HepG2 (cell line): Measurements from ENCODE around the gene SNAP23. TPM values are rescaled to one million over a fixed set of nuclear protein-coding genes. Genes with fewer than 3 reads are reported as not detected.

Experiments used
- ATAD3A ChIP-seq: sonication (generic); formaldehyde crosslinking; IDR thresholded peaks from 2 replicates; pipeline ENCODE4 v1.4.0; 2020; ENCODE audit warnings: missing genetic modification reagents
- MAFG ChIP-seq: sonication (generic); formaldehyde crosslinking; IDR thresholded peaks from 2 replicates; pipeline ENCODE4 v1.5.1; 2020; ENCODE audit warnings: mild to moderate bottlenecking, missing genetic modification reagents
- NCOA5 ChIP-seq: sonication (generic); formaldehyde crosslinking; IDR thresholded peaks from 2 replicates; pipeline ENCODE4 v1.4.0; 2020; ENCODE audit warnings: missing genetic modification reagents
- SPEN ChIP-seq: sonication (generic); formaldehyde crosslinking; IDR thresholded peaks from 2 replicates; pipeline ENCODE4 v1.5.1; 2020; ENCODE audit warnings: low read depth, mild to moderate bottlenecking, missing genetic modification reagents
- TSC22D2 ChIP-seq: sonication (generic); formaldehyde crosslinking; IDR thresholded peaks from 2 replicates; pipeline ENCODE4 v1.5.1; 2020; ENCODE audit warnings: missing genetic modification reagents, mild to moderate bottlenecking, borderline replicate concordance
- ZNF296 ChIP-seq: sonication (generic); formaldehyde crosslinking; conservative IDR thresholded peaks from 2 replicates; pipeline ENCODE4 v1.5.0; 2020; ENCODE audit warnings: mild to moderate bottlenecking, missing genetic modification reagents
- ZNF3 ChIP-seq: IDR thresholded peaks from 2 replicates; pipeline ENCODE4 v1.7.0; 2017; ENCODE audit warnings: inconsistent platforms
- ZNF484 ChIP-seq: sonication (generic); formaldehyde crosslinking; IDR thresholded peaks from 2 replicates; pipeline ENCODE4 v1.5.1; 2020; ENCODE audit warnings: mild to moderate bottlenecking, low read depth, missing genetic modification reagents, borderline replicate concordance
- ZNF546 ChIP-seq: sonication (generic); formaldehyde crosslinking; conservative IDR thresholded peaks from 2 replicates; pipeline ENCODE4 v1.8.1; 2023; ENCODE audit warnings: mild to moderate bottlenecking, missing genetic modification reagents
- ZNF550 ChIP-seq: sonication (generic); formaldehyde crosslinking; IDR thresholded peaks from 2 replicates; pipeline ENCODE4 v1.4.0; 2020; ENCODE audit warnings: mild to moderate bottlenecking, missing genetic modification reagents, borderline replicate concordance
- polyA plus RNA-seq, 8 experiments: library from polyadenylated mRNA; depleted of rRNA in 3 of 8; stranded (reverse) in 7 of 8; unstranded in 1 of 8; fragments of >200 nt; fragmentation: Illumina TruSeq in 4 of 8; extraction: Trizol in 4 of 8; gene quantifications; 2 replicates each; pipeline versions ENCODE4 v1.2.1 to v1.2.3, GENCODE V29; 2011 to 2016; ENCODE audit warnings: low read depth in 4 of 8, missing spikeins in 1 of 8, mixed read lengths in 1 of 8; ENCODE audit not compliant: insufficient read depth in 1 of 8
- total RNA-seq, 5 experiments: library from RNA; depleted of rRNA; stranded (reverse); fragments of >200 nt; fragmentation: Illumina TruSeq; extraction: Trizol; gene quantifications; 2 replicates each; pipeline ENCODE4 v1.2.3, GENCODE V29; 2016; ENCODE audit warnings: low read depth in 1 of 5
- TF ChIP-seq, protein P1 (sequence below): sonication (generic); formaldehyde crosslinking; IDR thresholded peaks from 2 replicates; pipeline ENCODE4 v1.4.0; 2020; ENCODE audit warnings: missing genetic modification reagents, borderline replicate concordance
- TF ChIP-seq, protein P2 (sequence below): sonication (generic); formaldehyde crosslinking; IDR thresholded peaks from 2 replicates; pipeline ENCODE4 v1.4.0; 2020; ENCODE audit warnings: missing genetic modification reagents, mild to moderate bottlenecking, borderline replicate concordance
- TF ChIP-seq, protein P3 (sequence below): sonication (generic); formaldehyde crosslinking; IDR thresholded peaks from 2 replicates; pipeline ENCODE4 v1.4.0; 2020; ENCODE audit warnings: missing genetic modification reagents; ENCODE audit errors: not compliant biosample characterization
- TF ChIP-seq, protein P4 (sequence below): sonication (generic); formaldehyde crosslinking; IDR thresholded peaks from 2 replicates; pipeline ENCODE4 v1.4.0; 2020; ENCODE audit warnings: mild to moderate bottlenecking, low read depth, missing genetic modification reagents

The SNAP23 gene
- total and polyA plus RNA-seq, 2 of the 13 experiments (the other 11 are each of a cell fraction or from before 2014, with no cell fraction given): 37.0 to 101 TPM

DNA sequence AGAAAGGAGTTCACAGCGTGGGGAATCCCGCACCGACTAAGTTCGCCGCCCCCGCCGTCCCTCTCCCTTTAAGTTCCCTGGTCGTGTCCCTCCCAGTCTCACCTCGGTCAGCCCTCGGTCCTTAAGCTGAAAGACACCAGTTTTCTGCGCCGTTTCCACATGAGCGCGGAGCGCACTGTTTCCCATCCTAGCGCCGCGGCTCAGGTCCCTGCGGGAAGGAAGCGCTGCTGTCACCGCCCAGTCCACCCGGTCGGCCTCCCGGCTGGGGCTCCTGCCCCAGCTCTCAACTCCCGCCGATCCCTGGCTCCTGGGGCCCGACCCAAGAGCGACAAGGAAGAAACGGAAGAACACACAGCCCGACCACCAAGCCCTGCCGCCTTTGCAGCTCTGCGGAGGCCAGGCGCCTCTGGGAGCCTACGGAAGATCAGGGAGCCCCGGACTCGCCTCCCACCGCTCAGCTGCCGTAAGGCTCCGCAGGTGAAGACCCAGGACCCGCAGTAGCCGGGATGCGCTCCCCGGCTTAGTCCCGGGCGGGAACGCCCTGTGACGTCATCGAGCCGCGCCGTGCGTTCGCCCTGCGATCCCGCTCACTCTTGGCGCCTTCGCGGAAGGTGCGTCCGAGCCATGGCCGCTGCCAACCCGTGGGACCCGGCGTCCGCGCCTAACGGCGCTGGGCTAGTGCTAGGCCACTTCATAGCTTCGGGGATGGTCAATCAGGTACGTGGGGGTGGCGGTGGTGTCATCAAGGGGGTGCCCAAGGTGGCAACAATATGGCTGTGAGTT, 53.0 kb downstream of the SNAP23 start, which contains the start of the genes HAUS2 and LRRC57 (continued):
- TF ChIP-seq, protein P1, sequence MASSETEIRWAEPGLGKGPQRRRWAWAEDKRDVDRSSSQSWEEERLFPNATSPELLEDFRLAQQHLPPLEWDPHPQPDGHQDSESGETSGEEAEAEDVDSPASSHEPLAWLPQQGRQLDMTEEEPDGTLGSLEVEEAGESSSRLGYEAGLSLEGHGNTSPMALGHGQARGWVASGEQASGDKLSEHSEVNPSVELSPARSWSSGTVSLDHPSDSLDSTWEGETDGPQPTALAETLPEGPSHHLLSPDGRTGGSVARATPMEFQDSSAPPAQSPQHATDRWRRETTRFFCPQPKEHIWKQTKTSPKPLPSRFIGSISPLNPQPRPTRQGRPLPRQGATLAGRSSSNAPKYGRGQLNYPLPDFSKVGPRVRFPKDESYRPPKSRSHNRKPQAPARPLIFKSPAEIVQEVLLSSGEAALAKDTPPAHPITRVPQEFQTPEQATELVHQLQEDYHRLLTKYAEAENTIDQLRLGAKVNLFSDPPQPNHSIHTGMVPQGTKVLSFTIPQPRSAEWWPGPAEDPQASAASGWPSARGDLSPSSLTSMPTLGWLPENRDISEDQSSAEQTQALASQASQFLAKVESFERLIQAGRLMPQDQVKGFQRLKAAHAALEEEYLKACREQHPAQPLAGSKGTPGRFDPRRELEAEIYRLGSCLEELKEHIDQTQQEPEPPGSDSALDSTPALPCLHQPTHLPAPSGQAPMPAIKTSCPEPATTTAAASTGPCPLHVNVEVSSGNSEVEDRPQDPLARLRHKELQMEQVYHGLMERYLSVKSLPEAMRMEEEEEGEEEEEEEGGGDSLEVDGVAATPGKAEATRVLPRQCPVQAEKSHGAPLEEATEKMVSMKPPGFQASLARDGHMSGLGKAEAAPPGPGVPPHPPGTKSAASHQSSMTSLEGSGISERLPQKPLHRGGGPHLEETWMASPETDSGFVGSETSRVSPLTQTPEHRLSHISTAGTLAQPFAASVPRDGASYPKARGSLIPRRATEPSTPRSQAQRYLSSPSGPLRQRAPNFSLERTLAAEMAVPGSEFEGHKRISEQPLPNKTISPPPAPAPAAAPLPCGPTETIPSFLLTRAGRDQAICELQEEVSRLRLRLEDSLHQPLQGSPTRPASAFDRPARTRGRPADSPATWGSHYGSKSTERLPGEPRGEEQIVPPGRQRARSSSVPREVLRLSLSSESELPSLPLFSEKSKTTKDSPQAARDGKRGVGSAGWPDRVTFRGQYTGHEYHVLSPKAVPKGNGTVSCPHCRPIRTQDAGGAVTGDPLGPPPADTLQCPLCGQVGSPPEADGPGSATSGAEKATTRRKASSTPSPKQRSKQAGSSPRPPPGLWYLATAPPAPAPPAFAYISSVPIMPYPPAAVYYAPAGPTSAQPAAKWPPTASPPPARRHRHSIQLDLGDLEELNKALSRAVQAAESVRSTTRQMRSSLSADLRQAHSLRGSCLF (CRISPR knock-in tag): no peak; the same call in 1 of the 2 replicates
- no peak for TF ChIP-seq NCOA5
- TF ChIP-seq ZNF550 (CRISPR knock-in tag): peak; percentile 45; the same call in 1 of the 2 replicates
- TF ChIP-seq TSC22D2: no peak; the same call in 1 of the 2 replicates
- TF ChIP-seq, protein P2, sequence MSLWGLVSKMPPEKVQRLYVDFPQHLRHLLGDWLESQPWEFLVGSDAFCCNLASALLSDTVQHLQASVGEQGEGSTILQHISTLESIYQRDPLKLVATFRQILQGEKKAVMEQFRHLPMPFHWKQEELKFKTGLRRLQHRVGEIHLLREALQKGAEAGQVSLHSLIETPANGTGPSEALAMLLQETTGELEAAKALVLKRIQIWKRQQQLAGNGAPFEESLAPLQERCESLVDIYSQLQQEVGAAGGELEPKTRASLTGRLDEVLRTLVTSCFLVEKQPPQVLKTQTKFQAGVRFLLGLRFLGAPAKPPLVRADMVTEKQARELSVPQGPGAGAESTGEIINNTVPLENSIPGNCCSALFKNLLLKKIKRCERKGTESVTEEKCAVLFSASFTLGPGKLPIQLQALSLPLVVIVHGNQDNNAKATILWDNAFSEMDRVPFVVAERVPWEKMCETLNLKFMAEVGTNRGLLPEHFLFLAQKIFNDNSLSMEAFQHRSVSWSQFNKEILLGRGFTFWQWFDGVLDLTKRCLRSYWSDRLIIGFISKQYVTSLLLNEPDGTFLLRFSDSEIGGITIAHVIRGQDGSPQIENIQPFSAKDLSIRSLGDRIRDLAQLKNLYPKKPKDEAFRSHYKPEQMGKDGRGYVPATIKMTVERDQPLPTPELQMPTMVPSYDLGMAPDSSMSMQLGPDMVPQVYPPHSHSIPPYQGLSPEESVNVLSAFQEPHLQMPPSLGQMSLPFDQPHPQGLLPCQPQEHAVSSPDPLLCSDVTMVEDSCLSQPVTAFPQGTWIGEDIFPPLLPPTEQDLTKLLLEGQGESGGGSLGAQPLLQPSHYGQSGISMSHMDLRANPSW (CRISPR knock-in tag): peak; percentile 34; the same call in 1 of the 2 replicates
- TF ChIP-seq ZNF296 (CRISPR knock-in tag): no peak
- no peak for TF ChIP-seq ATAD3A
- TF ChIP-seq, protein P3, sequence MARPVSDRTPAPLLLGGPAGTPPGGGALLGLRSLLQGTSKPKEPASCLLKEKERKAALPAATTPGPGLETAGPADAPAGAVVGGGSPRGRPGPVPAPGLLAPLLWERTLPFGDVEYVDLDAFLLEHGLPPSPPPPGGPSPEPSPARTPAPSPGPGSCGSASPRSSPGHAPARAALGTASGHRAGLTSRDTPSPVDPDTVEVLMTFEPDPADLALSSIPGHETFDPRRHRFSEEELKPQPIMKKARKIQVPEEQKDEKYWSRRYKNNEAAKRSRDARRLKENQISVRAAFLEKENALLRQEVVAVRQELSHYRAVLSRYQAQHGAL (CRISPR knock-in tag): no peak
- TF ChIP-seq SPEN (CRISPR knock-in tag): peak; percentile 94
- no peak for TF ChIP-seq ZNF3 (CRISPR knock-in tag)
- TF ChIP-seq ZNF546: 0 out of 2 replicates have a peak, but pooled peaks have one; percentile 35
- no peak; the same call in 1 of the 2 replicates for TF ChIP-seq MAFG (CRISPR knock-in tag)
- TF ChIP-seq, protein P4, sequence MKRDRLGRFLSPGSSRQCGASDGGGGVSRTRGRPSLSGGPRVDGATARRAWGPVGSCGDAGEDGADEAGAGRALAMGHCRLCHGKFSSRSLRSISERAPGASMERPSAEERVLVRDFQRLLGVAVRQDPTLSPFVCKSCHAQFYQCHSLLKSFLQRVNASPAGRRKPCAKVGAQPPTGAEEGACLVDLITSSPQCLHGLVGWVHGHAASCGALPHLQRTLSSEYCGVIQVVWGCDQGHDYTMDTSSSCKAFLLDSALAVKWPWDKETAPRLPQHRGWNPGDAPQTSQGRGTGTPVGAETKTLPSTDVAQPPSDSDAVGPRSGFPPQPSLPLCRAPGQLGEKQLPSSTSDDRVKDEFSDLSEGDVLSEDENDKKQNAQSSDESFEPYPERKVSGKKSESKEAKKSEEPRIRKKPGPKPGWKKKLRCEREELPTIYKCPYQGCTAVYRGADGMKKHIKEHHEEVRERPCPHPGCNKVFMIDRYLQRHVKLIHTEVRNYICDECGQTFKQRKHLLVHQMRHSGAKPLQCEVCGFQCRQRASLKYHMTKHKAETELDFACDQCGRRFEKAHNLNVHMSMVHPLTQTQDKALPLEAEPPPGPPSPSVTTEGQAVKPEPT (CRISPR knock-in tag): peak; percentile 70; the same call in 1 of the 2 replicates
- TF ChIP-seq ZNF484 (CRISPR knock-in tag): no peak
